Gastroesophageal sphincter (tissue), 3 donors: ENCODE data around the gene SLC27A2.

Source experiments
- POLR2A ChIP-seq, 2 donors: fragments of 450-650 bp; IDR thresholded peaks; one replicate each; pipeline ENCODE4 v1.6.1; 2017; ENCODE audit warnings: antibody characterized with exemption in 2 of 2, mild to moderate bottlenecking in 2 of 2, moderate library complexity in 1 of 2
- POLR2AphosphoS5 ChIP-seq: sonication (generic); formaldehyde crosslinking; IDR thresholded peaks from one replicate; pipeline ENCODE4 v1.6.1; 2017; ENCODE audit warnings: antibody characterized with exemption
- TF ChIP-seq, protein P1 (sequence below), 4 experiments: fragments of 200-600 bp in 2 of 4; fragments of 450-650 bp in 2 of 4; sonication (generic) in 1 of 4; IDR thresholded peaks; one replicate each; pipeline ENCODE4 v1.5.1; 2017 to 2019; ENCODE audit warnings: antibody characterized with exemption in 4 of 4, mild to moderate bottlenecking in 2 of 4, moderate library complexity in 2 of 4

DNA sequence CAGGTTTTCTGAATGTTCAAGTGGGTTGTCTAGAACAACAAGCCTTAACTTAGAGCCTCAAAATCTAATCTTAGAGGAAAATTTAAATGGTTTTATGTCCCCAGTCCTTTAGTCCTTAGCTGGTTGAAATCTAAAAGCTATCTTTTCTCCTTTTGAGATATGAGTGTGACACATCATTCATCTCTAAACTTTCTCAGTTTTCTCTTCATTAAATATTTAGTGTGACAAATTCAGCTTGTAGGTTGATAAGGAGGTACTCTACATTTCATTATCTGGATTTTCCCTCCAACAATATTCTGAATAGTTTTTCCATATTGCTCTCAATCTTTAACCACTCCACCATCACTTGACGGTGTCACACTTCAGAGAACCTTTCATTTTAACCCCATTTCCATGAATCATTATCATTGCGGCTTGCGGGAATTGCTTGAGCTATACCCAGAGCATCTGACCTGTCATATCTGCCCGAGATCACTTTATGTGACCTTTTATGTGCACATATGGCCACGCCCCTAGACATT lies 46.9 kb upstream of the SLC27A2 start:
- TF ChIP-seq, protein P1, sequence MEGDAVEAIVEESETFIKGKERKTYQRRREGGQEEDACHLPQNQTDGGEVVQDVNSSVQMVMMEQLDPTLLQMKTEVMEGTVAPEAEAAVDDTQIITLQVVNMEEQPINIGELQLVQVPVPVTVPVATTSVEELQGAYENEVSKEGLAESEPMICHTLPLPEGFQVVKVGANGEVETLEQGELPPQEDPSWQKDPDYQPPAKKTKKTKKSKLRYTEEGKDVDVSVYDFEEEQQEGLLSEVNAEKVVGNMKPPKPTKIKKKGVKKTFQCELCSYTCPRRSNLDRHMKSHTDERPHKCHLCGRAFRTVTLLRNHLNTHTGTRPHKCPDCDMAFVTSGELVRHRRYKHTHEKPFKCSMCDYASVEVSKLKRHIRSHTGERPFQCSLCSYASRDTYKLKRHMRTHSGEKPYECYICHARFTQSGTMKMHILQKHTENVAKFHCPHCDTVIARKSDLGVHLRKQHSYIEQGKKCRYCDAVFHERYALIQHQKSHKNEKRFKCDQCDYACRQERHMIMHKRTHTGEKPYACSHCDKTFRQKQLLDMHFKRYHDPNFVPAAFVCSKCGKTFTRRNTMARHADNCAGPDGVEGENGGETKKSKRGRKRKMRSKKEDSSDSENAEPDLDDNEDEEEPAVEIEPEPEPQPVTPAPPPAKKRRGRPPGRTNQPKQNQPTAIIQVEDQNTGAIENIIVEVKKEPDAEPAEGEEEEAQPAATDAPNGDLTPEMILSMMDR (IDR thresholded peaks at IDR 0.05): no peak
- TF ChIP-seq POLR2AphosphoS5 (no peak), POLR2A (IDR thresholded peaks at IDR 0.05) (no peak)
